GM10847 (cell line): ENCODE data around the gene PTPRH.

Experiments
- POLR2A ChIP-seq: IDR thresholded peaks from 2 replicates; pipeline ENCODE4 v1.6.1; 2011; ENCODE audit not compliant: insufficient read length; ENCODE audit errors: extremely low read depth

Gene PTPRH

GRCh38 chr19:55186080-55186479 is 23.2 kb downstream of the PTPRH start:
- no peak for TF ChIP-seq POLR2A

GRCh38 chr19:55181740-55182139 is 27.6 kb downstream of the PTPRH start:
- no peak for TF ChIP-seq POLR2A

- TF ChIP-seq POLR2A = no peak
Observed at GRCh38 chr19:55179606-55180484, 29.5 kb downstream of the PTPRH start, which contains the start of gene SYT5. SYT5 (minus strand) TSS chr19:55180289; CDS start chr19:55179041, 1,248 bp downstream.

- no peak for TF ChIP-seq POLR2A
Observed at GRCh38 chr19:55178781-55179599, 30.3 kb downstream of the PTPRH start.

GRCh38 chr19:55176076-55176475 is 33.2 kb downstream of the PTPRH start:
- TF ChIP-seq POLR2A = no peak

DNA sequence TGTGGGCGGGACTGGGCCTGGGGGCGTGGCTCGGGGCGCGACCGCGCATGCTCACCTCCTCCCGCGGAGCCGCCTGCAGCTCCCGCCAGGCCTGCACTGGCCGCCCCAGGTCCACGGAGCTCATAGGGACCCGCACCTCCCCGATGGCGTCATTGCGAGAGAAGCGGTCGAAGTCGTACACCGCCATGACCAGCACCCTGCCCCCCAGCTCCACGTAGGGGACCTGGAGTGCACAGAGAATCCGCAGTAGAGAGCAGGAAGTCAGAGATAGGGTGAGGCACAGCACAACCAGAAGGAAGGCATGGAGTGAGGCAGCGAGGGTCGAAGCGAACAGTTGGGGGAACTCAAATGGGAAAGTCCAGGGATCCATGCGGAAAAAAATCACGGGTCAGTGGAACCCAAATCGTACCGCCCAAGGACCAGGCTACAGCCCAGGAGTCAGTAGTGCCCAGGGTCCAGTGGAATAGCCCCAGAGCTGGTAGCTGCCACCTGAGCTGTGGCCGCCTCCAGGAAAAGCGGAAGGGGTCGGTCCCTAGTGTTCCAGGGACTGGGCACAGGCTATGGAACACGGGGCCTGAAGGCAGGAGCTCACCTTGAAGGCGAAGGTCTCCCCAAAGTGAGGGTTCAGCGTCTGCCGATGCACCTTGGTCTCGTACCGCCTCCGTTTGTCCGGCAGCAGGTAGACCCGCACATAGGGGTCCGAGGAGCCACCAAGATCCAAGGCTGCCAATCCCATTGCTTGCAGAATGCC is 34.0 kb downstream of the PTPRH start:
- no peak for TF ChIP-seq POLR2A

DNA sequence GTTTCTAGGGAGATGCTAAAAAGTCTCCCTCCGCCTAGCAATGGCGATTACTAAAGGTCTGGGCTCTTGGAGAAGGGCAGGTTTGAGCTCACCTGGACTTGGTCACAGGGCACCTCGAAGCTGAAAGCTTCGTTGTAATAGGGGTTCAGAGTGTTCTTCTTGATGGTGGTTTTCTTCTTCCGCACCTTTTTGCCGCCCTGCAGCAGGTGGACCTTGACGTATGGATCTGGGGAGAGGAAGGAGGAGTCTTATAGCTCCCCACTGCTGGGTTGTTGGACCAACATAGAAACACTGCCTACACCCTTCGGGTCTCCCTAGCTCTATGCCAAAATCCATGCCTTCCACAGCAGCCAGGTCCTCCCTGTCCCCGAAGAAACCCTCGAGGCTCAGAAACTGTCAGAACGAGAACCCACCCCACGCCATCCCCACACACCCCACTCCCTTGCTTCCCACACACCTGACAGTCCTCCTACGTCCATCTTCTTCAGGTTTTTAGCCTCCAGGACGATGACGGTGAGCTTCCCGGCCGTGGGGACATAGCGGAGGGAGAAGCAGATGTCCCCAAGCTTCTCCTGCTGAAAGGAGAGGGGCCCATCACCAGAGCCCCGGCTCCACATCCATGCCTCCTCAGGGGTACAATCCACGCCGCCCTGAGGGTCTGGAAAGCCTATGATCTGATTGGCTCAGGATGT is 34.7 kb downstream of the PTPRH start:
- no peak for TF ChIP-seq POLR2A

- no peak for TF ChIP-seq POLR2A
Observed at GRCh38 chr19:55173714-55174409, 35.4 kb downstream of the PTPRH start.

DNA sequence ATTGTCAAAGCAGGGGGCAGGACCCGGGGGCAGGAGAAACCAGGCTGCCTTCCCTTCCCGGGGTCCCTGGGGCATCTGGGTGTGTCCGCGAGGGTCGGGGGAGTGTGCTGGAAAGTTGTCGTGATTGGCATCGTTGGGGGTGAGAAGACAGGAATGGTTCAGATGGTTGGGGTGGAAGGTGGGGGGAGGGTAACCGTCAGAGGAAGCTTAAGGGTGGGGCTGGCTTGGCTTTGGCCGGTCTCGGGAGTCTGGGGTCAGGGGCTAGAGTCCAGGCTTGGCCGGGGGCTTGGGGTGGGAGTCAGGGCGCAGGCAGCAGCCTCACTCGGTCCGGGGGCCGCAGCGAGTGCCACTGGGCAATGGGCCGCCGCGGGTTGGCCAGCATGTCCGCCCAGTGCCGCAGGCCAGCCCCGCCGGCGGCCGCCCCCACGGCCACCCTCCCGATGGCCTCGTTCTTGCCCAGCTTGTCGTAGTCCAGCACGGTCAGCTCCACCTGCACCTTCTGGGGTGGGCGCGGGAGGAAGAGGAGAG is 36.1 kb downstream of the PTPRH start:
- TF ChIP-seq POLR2A = no peak

DNA sequence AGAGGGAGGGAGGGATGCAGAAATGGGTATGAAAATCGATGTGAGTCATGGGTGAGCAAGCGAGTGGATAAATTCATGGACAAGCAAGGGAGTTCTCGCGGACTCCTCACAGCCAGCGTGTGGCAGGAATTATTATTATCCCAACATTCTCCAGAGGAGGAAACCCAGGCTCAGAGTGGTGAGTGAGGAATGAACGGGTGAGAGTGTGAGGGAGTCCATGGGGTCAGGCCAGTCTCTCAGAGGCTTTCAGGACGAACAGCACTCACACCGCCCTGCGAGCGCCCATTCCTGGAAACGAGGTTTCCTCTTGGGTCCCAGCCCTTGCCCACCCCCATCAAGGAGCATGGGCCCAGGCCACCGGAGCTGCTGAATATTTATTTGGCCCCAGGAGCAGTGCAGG is 36.6 kb downstream of the PTPRH start:
- no peak for TF ChIP-seq POLR2A

- no peak for TF ChIP-seq POLR2A
Observed at GRCh38 chr19:55171440-55171839, 37.9 kb downstream of the PTPRH start.

- TF ChIP-seq POLR2A = no peak
Observed at GRCh38 chr19:55169136-55169535, 40.2 kb downstream of the PTPRH start.

DNA sequence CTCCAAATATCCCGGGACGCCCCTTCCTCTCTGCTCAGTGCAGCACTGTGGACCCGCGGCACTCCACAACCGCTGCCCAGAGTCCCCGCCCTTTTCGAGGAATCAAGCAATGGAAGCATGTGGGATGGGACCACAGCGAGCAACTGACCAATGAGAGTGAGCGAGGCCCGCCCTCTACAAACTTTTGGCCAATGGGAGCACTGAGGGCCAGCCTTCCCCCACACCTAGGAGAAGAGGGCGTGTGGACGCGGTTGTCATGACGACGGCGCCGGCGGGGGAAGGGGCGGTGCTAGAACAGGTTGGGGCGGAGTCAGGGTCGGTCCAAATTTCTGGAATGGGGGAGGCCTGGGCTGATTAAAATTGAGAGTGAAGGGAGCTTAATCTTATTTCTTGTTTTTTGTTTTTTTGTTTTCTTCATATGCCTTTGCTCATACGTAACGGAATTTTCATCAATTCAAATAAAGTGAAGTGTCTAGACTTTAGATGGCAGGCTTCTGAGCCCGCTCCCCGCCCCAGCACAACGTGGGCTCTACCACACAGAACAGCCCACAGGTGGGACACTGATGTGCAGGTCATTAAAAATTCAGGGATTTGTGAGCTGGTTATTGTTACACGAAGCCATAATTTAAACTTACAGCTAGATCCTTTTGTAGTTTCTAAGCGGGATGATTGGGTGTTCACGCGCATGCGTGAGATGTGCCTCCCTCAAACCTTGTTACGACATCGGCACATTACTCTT is 42.6 kb downstream of the PTPRH start, which contains the start of gene DNAAF3:
Gene DNAAF3, minus strand, starts transcription at position 84 of the 739 bp plus-strand sequence. CDS start 200 bp downstream, outside the sequence.
- TF ChIP-seq POLR2A = no peak

- TF ChIP-seq POLR2A = no peak
Observed at GRCh38 chr19:55165952-55166529, 43.3 kb downstream of the PTPRH start.
